AG10803 (cell line): ENCODE data around the gene IL21R.

Experiments used
- DNase-seq: peaks from one replicate; pipeline ENCODE4 v3.0.0; 2010; ENCODE audit warnings: low read depth
- H3K4me3 ChIP-seq: 2 replicates; pipeline ENCODE4 v1.5.1; 2011; ENCODE audit warnings: mild to moderate bottlenecking, low read length, control low read depth
- CTCF ChIP-seq: conservative IDR thresholded peaks from 2 replicates; pipeline ENCODE4 v1.5.1; 2011; ENCODE audit warnings: mild to moderate bottlenecking, low read length, control low read depth, inconsistent platforms

Gene IL21R

GRCh38 chr16:27367461-27368357, 34.3 kb upstream of the IL21R start:
- peak; percentile 84 for TF ChIP-seq CTCF
- DNase-seq, result peak; percentile 71
- H3K4me3 ChIP-seq, result peak overlapping the region; percentile 43

DNA sequence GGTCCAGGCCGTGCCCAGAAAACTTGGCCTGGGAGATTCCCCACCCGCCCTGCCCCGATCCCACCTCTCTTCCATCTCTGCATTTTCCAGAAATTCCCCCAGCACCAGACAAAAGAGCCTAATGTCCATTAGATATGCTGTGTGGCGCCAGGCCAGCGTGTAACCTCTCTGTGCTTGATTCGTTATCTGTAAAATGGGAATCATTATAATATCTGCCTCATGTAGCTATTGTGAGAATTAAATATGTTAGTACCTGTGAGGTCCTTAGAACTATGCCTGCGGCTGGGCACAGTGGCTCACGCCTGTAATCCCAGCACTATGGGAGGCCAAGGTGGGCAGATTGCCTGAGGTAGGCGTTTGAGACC, 33.6 kb upstream of the IL21R start:
- H3K4me3 ChIP-seq, result no peak overlapping the region
- no peak for TF ChIP-seq CTCF
- DNase-seq, result no peak

- peak; percentile 23 for DNase-seq
- TF ChIP-seq CTCF, result no peak
- H3K4me3 ChIP-seq, result no peak overlapping the region
Measured at GRCh38 chr16:27369806-27370205, 32.2 kb upstream of the IL21R start.

GRCh38 chr16:27370318-27370717, 31.7 kb upstream of the IL21R start:
- H3K4me3 ChIP-seq, result no peak overlapping the region
- TF ChIP-seq CTCF, result no peak
- no peak for DNase-seq

DNA sequence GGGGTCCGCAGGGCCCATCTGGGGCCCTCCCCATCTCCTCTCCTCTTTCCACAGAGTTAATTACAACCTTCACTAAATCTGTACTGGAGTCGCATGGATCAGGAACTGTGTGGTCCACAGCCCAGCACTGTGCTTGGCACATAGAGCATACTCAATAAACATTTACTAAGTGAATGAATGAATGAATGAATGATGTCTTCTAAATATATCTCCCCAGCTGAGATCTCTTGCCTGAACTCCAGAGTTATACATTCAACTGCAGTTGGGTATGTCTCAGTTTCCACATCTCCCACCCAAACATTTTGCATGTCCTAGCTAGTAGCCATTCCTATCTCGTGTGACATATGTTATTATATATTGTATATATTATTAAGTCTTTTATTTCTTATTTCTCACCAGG, 28.7 kb upstream of the IL21R start:
- DNase-seq, result no peak
- TF ChIP-seq CTCF, result no peak

DNA sequence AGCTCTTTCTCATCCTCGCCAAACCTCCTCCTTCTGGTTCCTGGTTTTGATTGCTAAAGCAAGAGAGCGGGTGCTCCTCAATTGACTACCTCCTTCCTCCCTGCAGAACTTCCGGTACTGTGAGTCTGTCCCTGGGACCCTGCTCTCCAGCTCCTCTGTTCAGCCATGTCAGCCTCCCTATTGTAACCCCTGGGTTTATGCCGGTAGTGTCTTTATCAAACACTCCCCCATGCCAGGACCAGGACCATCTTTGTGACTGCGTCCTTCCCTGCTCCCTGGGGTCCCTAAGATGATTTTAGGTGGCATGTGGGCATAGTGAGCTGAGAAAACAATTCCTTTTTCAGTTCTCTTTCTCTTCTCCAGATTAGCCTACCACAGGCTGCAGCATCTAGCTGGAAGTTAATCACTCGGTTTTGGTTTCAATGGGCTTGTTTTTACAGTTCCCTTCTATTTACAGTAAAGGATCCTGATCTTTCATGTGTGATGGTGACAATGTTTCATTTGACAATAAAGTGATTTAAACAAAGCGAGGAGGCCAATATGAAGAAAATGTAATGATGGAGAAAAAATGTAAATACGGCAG, 27.7 kb upstream of the IL21R start:
- H3K4me3 ChIP-seq, result no peak overlapping the region
- no peak for DNase-seq
- TF ChIP-seq CTCF, result no peak

More for the DNA sequence above, 28.7 kb upstream of the IL21R start:
- no peak overlapping the region for H3K4me3 ChIP-seq
